ENCODE measurements around the gene EFS.

DNA sequence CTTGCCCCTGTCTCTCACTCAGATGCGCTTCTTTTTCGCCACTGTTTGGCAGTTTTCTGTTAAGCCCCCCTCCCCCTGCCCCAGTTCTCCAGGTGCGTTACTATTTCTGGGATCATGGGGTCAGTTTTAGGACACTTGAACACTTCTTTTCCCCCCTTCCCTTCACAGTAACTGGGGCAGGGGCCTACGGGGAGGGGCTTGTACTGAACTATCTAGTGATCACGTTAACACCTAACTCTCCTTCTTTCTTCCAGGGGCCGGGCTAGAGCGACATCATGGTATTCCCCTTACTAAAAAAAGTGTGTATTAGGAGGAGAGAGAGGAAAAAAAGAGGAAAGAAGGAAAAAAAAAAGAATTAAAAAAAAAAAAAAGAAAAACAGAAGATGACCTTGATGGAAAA is 40.0 kb downstream of the EFS start:
- TF ChIP-seq, protein P1, sequence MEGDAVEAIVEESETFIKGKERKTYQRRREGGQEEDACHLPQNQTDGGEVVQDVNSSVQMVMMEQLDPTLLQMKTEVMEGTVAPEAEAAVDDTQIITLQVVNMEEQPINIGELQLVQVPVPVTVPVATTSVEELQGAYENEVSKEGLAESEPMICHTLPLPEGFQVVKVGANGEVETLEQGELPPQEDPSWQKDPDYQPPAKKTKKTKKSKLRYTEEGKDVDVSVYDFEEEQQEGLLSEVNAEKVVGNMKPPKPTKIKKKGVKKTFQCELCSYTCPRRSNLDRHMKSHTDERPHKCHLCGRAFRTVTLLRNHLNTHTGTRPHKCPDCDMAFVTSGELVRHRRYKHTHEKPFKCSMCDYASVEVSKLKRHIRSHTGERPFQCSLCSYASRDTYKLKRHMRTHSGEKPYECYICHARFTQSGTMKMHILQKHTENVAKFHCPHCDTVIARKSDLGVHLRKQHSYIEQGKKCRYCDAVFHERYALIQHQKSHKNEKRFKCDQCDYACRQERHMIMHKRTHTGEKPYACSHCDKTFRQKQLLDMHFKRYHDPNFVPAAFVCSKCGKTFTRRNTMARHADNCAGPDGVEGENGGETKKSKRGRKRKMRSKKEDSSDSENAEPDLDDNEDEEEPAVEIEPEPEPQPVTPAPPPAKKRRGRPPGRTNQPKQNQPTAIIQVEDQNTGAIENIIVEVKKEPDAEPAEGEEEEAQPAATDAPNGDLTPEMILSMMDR (IDR thresholded peaks at IDR 0.05): no peak
- no peak for TF ChIP-seq POLR2A (IDR thresholded peaks at IDR 0.05)

Data from testis (tissue), 2 donors.